B cell (primary cell): Measurements from ENCODE around the gene SLC37A1.

Experiments
- CTCF ChIP-seq: fragments of 200-600 bp; IDR thresholded peaks from one replicate; pipeline ENCODE4 v1.8.0; 2022; ENCODE audit warnings: antibody characterized with exemption, mild to moderate bottlenecking
- EZH2 ChIP-seq: IDR thresholded peaks from 2 replicates; pipeline ENCODE4 v1.6.1; 2012; ENCODE audit warnings: borderline replicate concordance, low read depth, mild to moderate bottlenecking, moderate library complexity, low read length; ENCODE audit not compliant: insufficient read depth, poor library complexity, severe bottlenecking

GRCh38 chr21:42570841-42571387 lies 57.3 kb downstream of the SLC37A1 start:
- TF ChIP-seq CTCF (no peak), EZH2 (no peak)
